K562 (cell line): ENCODE measurements around the gene FMC1. TPM values are rescaled to one million over a fixed set of nuclear protein-coding genes. Genes with fewer than 3 reads are reported as not detected.

Experiments used
- ATAC-seq: fragments of 200-7000 bp; cut with Tn5 transposase; 3 replicates; pipeline ENCODE4 v1.9.1; 2020; ENCODE audit warnings: moderate library complexity
- BruUV-seq: library from RNA; stranded (reverse); fragments of 400-500 nt; replicated peaks from 2 replicates; lab custom pipeline; 2021; lab: Mats Ljungman, UMichigan
- CTCF ChIA-PET: fragments of 300-600 bp; formaldehyde crosslinking; extraction: SDS; loops from one replicate; lab custom pipeline; 2021; ENCODE audit warnings: low intra/inter-chr PET ratio; lab: Yijun Ruan, JAX
- POLR2A ChIA-PET: fragments of 300-600, 350-650 bp; sonication (Branson Sonifier 250); formaldehyde crosslinking; extraction: SDS; loops from one replicate; lab custom pipeline; 2021; ENCODE audit warnings: antibody characterized with exemption, inconsistent platforms; lab: Yijun Ruan, JAX
- DNase-seq, 4 experiments: peaks; one replicate each; pipeline versions ENCODE4 v3.0.0 to v3.0.0-alpha.2; 2011 to 2018; ENCODE audit warnings: low spot score in 3 of 4, mixed read lengths in 3 of 4; ENCODE audit errors: extremely low read depth in 1 of 4
- FAIRE-seq: peaks from 2 replicates; lab custom pipeline; 2011; peaks lifted over from hg19 to GRCh38; lab: Jason Lieb, UNC
- H2AFZ ChIP-seq: 2 replicates; pipeline ENCODE4 v1.6.0; 2011; ENCODE audit warnings: low read depth, low read length, control low read depth, inconsistent platforms
- H3K27ac ChIP-seq: fragments of 200-600 bp; 3 replicates; pipeline ENCODE4 v1.8.0; 2011; ENCODE audit warnings: low read depth, mild to moderate bottlenecking, control low read depth, inconsistent platforms, low read length, moderate library complexity, mixed read lengths; ENCODE audit errors: extremely low read depth
- H3K27me3 ChIP-seq, 2 experiments: fragments of 300-600 bp in 1 of 2; 2 replicates in 1 of 2; 3 replicates in 1 of 2; pipeline versions ENCODE4 v1.6.0 to v1.8.0; 2011; ENCODE audit warnings: inconsistent platforms in 2 of 2, low read length in 2 of 2, mild to moderate bottlenecking in 1 of 2, mixed read lengths in 1 of 2, moderate library complexity in 1 of 2; ENCODE audit not compliant: control insufficient read depth in 2 of 2, insufficient read depth in 2 of 2
- H3K36me3 ChIP-seq: fragments of 300-600 bp; 3 replicates; pipeline ENCODE4 v1.8.0; 2011; ENCODE audit warnings: mild to moderate bottlenecking, low read length, inconsistent platforms; ENCODE audit not compliant: control insufficient read depth, insufficient read depth
- H3K4me1 ChIP-seq, 2 experiments: fragments of 200-600 bp in 1 of 2; replicated peaks in 1 of 2; 2 replicates in 1 of 2; 3 replicates in 1 of 2; pipeline versions ENCODE4 v1.5.1 to v1.8.0; 2011; ENCODE audit warnings: inconsistent platforms in 2 of 2, low read length in 2 of 2, mild to moderate bottlenecking in 1 of 2, mixed read lengths in 1 of 2, moderate library complexity in 1 of 2; ENCODE audit not compliant: control insufficient read depth in 2 of 2, insufficient read depth in 2 of 2
- H3K4me2 ChIP-seq: 2 replicates; pipeline ENCODE4 v1.6.1; 2011; ENCODE audit warnings: low read length, control low read depth, inconsistent platforms, mixed read lengths; ENCODE audit not compliant: insufficient read depth
- H3K4me3 ChIP-seq: fragments of 200-600 bp; sonication (generic), shearing (Covaris generic); 2 replicates; pipeline ENCODE4 v1.5.1; 2016; ENCODE audit warnings: control low read depth, inconsistent platforms
- H3K79me2 ChIP-seq: fragments of 200-600 bp; 3 replicates; pipeline ENCODE4 v1.8.0; 2011; ENCODE audit warnings: low read length, inconsistent platforms; ENCODE audit not compliant: control insufficient read depth, insufficient read depth
- H3K9ac ChIP-seq, 2 experiments: 2 replicates each; pipeline versions ENCODE4 v1.6.0 to v1.6.1; 2011; ENCODE audit warnings: low read depth in 2 of 2, low read length in 2 of 2, control low read depth in 1 of 2, inconsistent platforms in 1 of 2, mild to moderate bottlenecking in 1 of 2, mixed read lengths in 1 of 2; ENCODE audit not compliant: insufficient read depth in 1 of 2
- H3K9me1 ChIP-seq: one replicate; pipeline ENCODE4 v1.6.0; 2011; ENCODE audit warnings: inconsistent platforms, mild to moderate bottlenecking, low read length, moderate library complexity; ENCODE audit not compliant: control insufficient read depth, insufficient read depth
- H3K9me3 ChIP-seq: replicated peaks from 2 replicates; pipeline ENCODE4 v1.5.1; 2011; ENCODE audit warnings: low read depth, low read length, inconsistent platforms; ENCODE audit not compliant: control insufficient read depth, insufficient read depth
- H4K20me1 ChIP-seq: replicated peaks from 2 replicates; pipeline ENCODE4 v1.6.1; 2011; ENCODE audit warnings: low read length, inconsistent platforms, mixed read lengths; ENCODE audit not compliant: control insufficient read depth, insufficient read depth
- BCOR ChIP-seq: fragments of 450-650 bp; IDR thresholded peaks from 2 replicates; pipeline ENCODE4 v1.6.1; 2016
- CBX3 ChIP-seq, 2 experiments: IDR thresholded peaks; 1 replicate in 1 of 2; 2 replicates in 1 of 2; pipeline ENCODE4 v1.6.1; 2012; ENCODE audit warnings: inconsistent platforms in 2 of 2, low read length in 2 of 2, borderline replicate concordance in 1 of 2, control low read depth in 1 of 2
- CTCF ChIP-seq, 3 experiments: IDR thresholded peaks in 2 of 3; conservative IDR thresholded peaks in 1 of 3; 2 replicates each; pipeline ENCODE4 v1.5.1; 2011 to 2012; ENCODE audit warnings: low read length in 3 of 3, mild to moderate bottlenecking in 3 of 3, control low read depth in 2 of 3, improper control_type of control experiment in 1 of 3, inconsistent platforms in 1 of 3, low read depth in 1 of 3, mixed read lengths in 1 of 3, moderate library complexity in 1 of 3; ENCODE audit not compliant: insufficient read depth in 2 of 3
- HEY1 ChIP-seq: fragments of 250-450 bp; sonication (Bioruptor Pico); IDR thresholded peaks from 2 replicates; pipeline ENCODE4 v1.5.0; 2020; ENCODE audit warnings: mild to moderate bottlenecking, moderate library complexity, borderline replicate concordance
- RBM25 ChIP-seq: fragments of 200-400 bp; formaldehyde crosslinking; IDR thresholded peaks from 2 replicates; pipeline ENCODE4 v1.6.1; 2018; ENCODE audit warnings: low read length, low read depth, moderate library complexity; ENCODE audit not compliant: severe bottlenecking
- TEAD2 ChIP-seq: fragments of 450-650 bp; IDR thresholded peaks from 2 replicates; pipeline ENCODE4 v1.6.1; 2016; ENCODE audit warnings: missing genetic modification characterization, control low read depth, missing compliant biosample characterization
- ZNF121 ChIP-seq: sonication (generic); formaldehyde crosslinking; conservative IDR thresholded peaks from 2 replicates; pipeline ENCODE4 v1.8.0; 2022; ENCODE audit warnings: missing genetic modification reagents
- ZNF384 ChIP-seq: IDR thresholded peaks from 2 replicates; pipeline ENCODE4 v1.6.1; 2012; ENCODE audit warnings: low read depth, low read length, improper control_type of control experiment
- ZNF76 ChIP-seq: fragments of 250-450 bp; sonication (Bioruptor Pico); IDR thresholded peaks from 2 replicates; pipeline ENCODE4 v1.4.0; 2020; ENCODE audit warnings: mild to moderate bottlenecking, moderate library complexity, borderline replicate concordance
- WGBS: fragments of 100-300 bp; shearing (Covaris generic); methylation state at CpG from one replicate; pipeline ENCODE4 v1.1.6; 2016; ENCODE audit warnings: low coverage, mixed read lengths; ENCODE audit not compliant: insufficient coverage; ENCODE audit errors: missing lambda C conversion rate; 5-methylcytosine and 5-hydroxymethylcytosine counted together
- in situ Hi-C: fragments of 300-500 bp; cut with MboI; formaldehyde crosslinking; loops from 4 replicates; pipeline ENCODE4 v1.15.0; 2018; ENCODE audit warnings: inconsistent platforms, mixed read lengths
- intact Hi-C: fragments of 100-400 bp; cut with micrococcal nuclease; formaldehyde crosslinking; loops from 2 replicates; pipeline ENCODE4 v1.14.2; 2022
- polyA plus RNA-seq, 8 experiments: library from polyadenylated mRNA; depleted of rRNA in 4 of 8; stranded (reverse) in 5 of 8; unstranded in 3 of 8; fragments of >200 nt; fragmentation: Nextera tagmentation in 2 of 8; fragmentation: Illumina TruSeq in 1 of 8; extraction: Ambion mirVana in 2 of 8; extraction: Trizol in 1 of 8; gene quantifications; 2 replicates each; pipeline versions ENCODE4 v1.2.1 to v1.2.3, GENCODE V29; 2011 to 2014; ENCODE audit warnings: inconsistent platforms in 1 of 8, missing spikeins in 1 of 8
- total RNA-seq, 7 experiments: library from RNA; depleted of rRNA in 6 of 7; stranded (reverse); fragments of >200 nt in 6 of 7; fragmentation: Illumina TruSeq in 2 of 7; extraction: Trizol in 2 of 7; gene quantifications; 2 replicates each; pipeline versions ENCODE4 v1.2.1 to v1.2.3, GENCODE V29; 2011 to 2021; ENCODE audit warnings: low replicate concordance in 1 of 7

FMC1 gene
- total and polyA plus RNA-seq, 9 of the 15 experiments (the other 6 are each of a cell fraction or from before 2014, with no cell fraction given), result 14.0 to 116 (median 29.0) TPM

- Histone ChIP-seq H3K27me3 (no peaks in the 10 kb centered on the region), H4K20me1 (no peaks in the 10 kb centered on the region), H3K4me1 (peaks cover 4 to 15% of the 10 kb centered on the region in 2 experiments; a peak in 4 of 5 replicates), H3K36me3 (peaks cover 5% of the 10 kb centered on the region; the same call in 1 of the 3 replicates), H3K4me3 (no peak overlapping the region), H2AFZ (no peak overlapping the region), H3K9me1 (no peaks in the 10 kb centered on the region), H3K9ac (no peak overlapping the region), H3K9me3 (no peaks in the 10 kb centered on the region), H3K79me2 (peaks cover 17% of the 10 kb centered on the region), H3K27ac (no peak overlapping the region), H3K4me2 (no peak overlapping the region)
- WGBS, result 90% methylated on average over 2 of the region's 2 CpGs
- CTCF ChIA-PET, result no interaction called here
- no peak for FAIRE-seq
- TF ChIP-seq RBM25, result peak; percentile 82
- TF ChIP-seq HEY1, result no peak
- peak; percentile 99 for TF ChIP-seq ZNF121 (CRISPR knock-in tag)
- TF ChIP-seq ZNF76 (CRISPR knock-in tag), result no peak
- peak in 1 of 2 experiments; percentile 27; a peak in 1 of 3 replicates for TF ChIP-seq CBX3 (IDR thresholded peaks at IDR 0.05; ENCODE audit: borderline replicate concordance in 1 of 2, low read length in 2 of 2)
- 0 out of 2 replicates have a peak, but pooled peaks have one; percentile 37 for TF ChIP-seq BCOR
- no peak for TF ChIP-seq TEAD2
- TF ChIP-seq ZNF384, result peak; percentile 82
- 0 out of 6 replicates have a peak, but pooled peaks of 1 of the 3 experiments have one; percentile 2 for TF ChIP-seq CTCF (IDR thresholded peaks at IDR 0.05 in 2 of 3, conservative IDR thresholded peaks at IDR 0.05 in 1 of 3; ENCODE audit: insufficient read depth in 2 of 3, low read depth in 1 of 3, low read length in 3 of 3)
- POLR2A ChIA-PET, result interaction anchor here (0.9 to 2.0 kb wide), 3 partner anchors 9 to 110 kb away, joined by 3 to 5 read pairs (median 3); partner anchors contain the start of gene FMC1
- peak in 1 of 4 experiments; percentile 34 for DNase-seq
- no TSS peak for BruUV-seq
- intact Hi-C loops, result no loop called here
- in situ Hi-C loops, result loop anchor here (25.0 kb wide), 1 partner anchor 1392 kb away; no protein-coding TSS in a partner anchor
- no peak for ATAC-seq
Measured at GRCh38 chr7:139354729-139355128, 13.6 kb downstream of the FMC1 start.
